NCI-H187 (cell line): Measurements from ENCODE around the gene PIN4.
"Not testable (repeated sequence)": the region's sequence is repeated elsewhere in the genome, so short reads cannot be mapped to it uniquely, and the experiment has no call there.

Experiments
- DNase-seq, 2 experiments: peaks; one replicate each; lab custom pipeline; 2025; lab: John Stamatoyannopoulos, UW

PIN4 gene

DNA sequence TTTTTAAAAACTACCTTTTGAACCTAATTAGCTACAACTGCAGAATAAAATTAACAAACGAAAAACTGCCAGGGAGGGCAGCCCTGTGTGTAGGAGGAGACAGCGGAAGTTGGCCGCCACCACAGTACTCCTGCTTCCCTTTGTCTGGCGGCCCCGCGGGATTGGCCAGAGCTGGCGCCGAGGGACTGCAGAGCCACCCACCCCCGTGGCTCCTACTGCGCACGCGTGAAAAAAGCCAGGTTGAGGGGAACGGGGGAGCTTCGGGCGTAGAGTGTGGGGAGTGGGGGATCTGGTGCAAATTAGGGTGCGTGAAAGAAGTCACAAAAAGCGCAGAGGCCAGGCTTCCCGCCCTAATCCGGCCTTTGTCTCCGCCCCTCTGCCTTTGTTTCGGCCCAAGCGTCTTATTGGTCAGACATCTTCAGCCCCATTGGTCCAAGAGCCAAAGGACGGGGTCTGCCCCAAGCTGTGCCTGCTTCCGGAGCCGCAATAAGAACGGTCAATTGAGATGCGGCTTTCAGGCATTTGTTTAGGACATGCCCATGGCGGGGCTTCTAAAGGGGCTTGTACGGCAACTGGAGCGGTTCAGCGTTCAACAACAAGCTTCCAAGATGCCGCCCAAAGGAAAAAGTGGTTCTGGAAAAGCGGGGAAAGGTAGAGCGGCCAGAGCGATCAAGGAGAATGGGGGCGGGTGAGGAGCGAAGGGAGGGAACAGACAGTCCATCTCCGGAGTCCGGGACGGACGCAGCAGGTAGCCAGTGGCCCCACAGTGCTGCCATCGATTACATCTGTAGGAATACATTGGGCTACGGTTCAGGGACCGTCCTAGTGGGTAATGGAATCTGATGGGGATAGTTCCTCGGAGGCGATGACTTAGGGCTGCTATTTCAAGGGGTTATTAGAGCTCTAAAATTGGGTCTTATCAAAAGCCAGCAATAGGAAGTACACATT, at the start of gene PIN4:
TSS of gene PIN4 (plus strand) at position 580 of the 948 bp plus-strand sequence. CDS start at position 609, 29 bp downstream.
- DNase-seq, result peak; percentile 88 to 95

DNA sequence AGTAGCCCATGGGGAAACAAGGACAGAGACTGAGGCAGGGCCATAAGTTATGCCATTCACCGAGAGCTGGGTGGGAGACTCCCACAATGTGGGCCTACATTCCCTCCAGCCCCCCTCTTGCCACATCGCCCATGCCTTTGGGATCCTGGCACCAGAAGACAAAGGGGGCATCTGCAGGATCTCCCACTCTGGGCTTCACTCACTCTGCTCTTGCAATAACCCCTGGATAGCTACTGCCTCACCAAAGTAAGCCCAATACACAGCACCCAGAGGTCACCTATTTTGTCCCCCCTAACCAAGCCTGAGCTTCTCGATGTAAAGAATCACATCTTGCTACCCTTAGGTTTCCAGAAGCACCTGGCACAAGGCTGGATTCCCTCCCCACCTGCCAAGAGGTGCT, 49.1 kb upstream of the PIN4 start:
- no peak for DNase-seq

DNA sequence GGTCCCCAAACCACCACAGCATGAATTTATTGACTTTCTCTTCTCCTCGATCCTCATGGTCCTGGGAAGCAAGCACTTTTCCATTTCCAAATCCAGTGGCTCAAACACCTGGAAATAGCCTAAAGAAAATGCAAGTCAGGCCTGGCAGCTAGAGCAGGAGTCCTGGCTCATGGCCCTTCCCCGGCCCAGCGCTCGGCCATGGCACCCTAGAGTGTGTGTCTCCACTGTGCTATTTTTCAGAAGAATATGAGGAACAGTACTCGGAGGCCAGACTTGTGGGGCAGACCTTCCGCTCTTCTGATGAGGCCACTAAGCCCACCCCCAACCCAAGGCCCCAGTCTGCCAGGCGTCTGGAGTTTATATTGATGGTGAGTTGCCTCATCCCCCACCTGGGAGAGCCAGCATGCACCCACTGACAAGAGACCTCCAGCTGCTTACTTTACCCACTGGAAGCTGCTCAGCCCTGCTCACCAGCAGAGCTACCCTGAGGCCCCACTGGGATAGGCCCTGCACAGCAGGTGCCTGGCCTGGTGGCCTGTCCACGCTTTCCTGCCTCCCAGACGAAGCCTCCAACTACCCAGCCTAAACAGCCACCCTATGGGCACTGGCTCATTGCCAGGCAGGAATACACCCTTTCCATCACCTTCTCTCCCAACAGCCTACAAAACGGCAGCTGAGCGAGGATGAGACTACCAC, 47.6 kb upstream of the PIN4 start:
- DNase-seq, result no peak

DNA sequence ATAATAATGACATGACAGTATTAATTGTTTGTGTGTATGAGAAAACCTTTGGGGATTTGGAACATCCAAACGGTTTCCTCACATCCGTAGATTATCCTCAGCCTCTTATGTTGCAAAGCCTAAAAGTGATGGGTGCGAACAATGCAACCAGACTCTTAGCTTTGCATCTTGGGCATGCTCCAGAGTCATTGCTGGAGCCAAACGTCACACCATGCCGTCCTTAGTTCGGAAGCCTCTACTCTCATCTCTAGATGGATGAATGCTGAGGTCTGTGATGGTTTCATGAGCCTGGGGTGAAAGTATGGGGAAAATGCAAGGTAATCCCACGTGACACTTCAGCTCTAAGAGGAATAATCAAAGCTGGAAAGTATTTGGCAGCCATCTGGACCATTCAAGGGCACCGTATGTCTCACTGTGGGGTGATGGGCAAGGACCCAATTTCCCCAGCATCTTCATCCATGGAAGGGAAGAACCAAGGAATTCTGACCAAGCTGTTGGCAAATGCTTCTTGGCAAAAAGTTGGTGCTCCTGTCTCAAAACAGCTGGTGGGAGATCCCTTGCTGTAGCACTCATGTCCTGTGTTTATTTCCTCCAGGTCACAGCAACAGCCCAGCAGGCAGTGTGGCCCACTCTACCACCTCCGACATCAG, 43.6 kb upstream of the PIN4 start:
- DNase-seq, result no peak

DNA sequence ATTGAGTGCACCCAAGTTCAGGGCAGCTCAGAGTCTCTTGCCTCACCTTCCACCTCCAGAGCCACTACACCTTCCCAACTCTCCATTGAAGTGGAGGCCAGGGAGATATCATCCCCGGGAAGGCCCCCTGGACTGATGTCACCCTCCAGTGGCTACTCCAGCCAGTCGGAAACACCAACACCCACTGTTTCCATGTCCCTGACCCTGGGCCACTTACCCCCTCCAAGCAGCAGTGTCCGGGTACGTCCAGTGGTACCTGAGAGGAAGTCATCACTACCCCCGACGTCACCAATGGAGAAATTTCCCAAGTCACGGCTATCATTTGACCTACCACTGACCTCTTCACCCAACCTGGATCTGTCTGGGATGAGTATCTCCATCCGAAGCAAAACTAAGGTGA, 42.0 kb upstream of the PIN4 start:
- no peak for DNase-seq

DNA sequence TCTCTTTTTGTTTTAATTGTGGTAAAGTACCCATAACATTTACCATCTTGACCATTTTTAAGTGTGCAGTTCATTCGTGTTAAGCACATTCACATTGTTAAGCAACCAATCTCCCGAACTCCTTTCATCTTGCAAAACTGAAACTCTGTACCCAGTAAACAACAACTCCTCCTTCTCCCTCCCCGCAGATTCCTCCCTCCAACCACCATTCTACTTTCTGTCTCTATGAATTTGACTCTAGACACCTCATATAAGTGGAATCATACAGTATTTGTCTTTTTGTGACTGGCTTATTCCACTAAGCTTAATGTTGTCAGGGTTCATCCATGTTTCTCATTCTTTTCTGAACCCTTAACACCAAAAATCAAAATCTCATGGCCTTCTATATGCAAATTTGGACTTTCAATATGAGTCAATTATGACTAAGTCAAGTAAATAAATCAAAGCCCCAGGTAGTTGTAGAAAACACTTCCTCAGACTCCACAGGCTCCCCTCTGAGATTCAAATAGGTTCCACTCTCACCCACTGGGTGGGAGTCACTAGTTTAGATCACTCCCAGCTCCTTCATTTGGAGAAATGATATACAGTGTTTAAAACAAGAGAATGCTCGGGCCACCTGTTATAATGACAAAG, 40.1 kb upstream of the PIN4 start:
- DNase-seq, result no peak

DNA sequence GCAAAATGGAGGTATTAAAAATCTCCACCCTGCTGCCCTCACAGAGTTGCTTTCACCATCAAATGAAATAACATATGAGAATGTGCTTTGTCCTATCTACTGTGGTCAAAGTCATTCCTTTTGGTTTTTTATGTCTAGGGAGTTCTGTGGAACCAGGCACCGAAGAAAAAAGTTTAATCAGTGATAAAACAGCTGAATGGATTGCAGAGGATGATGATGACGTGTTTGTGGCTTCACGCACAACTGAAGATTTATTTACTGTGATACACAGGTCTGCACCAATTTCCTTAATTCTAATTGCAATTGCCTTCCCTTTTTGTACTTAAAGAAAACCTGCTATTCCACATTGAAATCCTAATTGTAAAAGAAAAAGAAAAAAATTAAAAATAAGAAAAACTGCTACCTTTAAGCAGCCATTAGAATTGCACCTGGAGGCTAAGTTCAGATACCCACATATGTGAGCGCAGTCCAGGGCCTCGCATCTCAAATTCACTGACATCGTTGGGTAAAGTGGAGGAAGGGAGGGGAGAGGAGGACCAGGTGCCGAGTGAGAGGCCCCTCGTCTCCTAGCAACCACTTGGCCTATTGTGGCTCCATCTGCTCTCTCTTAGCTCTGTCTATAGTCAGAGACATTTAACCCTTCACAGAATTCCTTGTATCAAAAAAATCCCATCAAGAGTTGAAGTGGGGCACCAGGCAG, 39.3 kb upstream of the PIN4 start:
- DNase-seq, result peak; percentile 73 to 78

DNA sequence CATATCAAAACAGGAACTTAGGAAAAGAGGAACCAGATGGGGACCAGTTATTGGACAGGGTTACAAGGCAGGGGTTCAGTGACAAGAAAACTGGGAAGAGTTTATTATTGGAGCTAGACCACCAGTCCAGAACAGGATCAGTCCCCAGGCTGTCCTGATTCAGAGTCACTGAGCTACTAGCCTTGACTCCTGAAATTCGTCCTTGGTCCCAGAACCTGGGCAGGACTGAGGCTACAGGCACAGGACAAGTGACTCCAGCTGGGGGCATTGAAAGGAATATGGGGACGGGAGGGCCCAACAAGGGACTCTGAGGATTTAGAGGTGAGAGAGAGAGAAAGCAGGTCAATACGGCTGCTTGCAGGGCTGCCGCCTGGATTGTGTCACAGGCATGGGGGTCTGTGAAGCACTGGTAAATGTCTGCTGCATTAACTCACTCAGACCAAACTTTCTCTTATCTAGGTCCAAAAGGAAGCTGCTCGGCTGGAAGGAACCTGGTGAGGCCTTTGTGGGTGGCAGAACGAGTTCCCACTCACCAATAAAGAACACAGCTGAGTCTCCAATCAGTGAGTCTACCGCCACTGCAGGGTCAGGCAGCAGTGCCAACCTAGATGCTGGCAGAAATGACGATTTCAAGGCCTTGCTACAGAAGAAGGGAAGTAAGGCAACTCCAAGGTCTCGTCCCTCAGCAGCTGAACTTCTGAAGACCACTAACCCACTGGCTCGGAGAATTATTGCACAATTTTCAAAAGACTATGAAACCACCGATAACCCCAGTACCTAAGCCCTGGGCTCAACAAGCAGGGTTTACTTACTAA, 38.6 kb upstream of the PIN4 start:
- DNase-seq, result no peak

DNA sequence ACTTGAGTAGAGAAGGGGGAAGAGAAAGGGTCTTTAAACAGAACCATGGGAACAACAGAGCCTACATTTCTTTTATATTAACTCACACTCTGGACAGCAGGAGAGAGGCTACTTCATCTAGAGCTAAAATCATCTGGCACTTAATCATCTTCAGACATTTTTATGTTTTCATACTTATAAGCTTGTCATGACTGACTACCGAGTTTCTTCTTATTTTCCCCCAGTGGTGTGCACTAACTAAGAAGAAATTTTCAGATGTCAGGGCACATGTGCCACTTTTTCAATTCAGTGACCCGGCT, 38.0 kb upstream of the PIN4 start:
- DNase-seq, result no peak

DNA sequence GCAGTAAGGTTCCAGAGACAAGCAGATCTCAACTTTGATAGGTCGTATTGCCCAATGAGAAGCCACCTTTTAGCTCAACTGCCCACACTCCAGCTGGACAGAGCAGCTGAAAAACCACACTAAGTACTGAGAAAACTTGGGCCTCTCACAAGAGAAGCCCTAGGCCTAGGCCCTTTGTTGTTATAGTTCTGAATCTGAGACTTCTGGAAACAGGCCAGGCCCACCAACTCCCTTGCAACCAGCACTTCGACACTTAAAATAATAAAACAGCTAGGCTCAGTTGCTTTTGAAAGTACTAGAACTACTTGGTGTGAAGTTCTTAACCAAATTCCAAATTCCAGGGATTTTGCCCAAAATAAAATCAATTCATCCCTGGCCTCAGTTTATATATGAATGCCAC, 36.4 kb upstream of the PIN4 start:
- no peak for DNase-seq

DNA sequence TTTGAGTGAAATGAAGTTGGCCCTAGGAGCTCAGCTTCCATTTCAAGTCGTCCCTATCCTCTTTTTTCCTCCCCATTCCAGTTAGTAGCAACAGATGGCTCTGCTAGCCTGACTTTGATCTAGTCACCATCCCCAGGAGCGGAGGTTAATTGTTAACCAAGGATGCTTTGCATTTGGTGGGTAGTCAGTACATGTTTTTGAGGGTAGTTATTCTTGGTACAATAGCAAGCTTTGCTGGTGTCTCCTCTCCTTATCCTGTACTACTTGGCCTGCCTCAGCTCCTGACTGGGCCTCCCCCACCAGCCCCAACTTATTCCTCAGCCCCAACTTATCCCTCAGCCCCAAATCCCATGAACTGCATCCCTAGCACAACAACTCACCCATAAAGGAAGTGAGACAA, 35.0 kb upstream of the PIN4 start:
- DNase-seq, result no peak

DNA sequence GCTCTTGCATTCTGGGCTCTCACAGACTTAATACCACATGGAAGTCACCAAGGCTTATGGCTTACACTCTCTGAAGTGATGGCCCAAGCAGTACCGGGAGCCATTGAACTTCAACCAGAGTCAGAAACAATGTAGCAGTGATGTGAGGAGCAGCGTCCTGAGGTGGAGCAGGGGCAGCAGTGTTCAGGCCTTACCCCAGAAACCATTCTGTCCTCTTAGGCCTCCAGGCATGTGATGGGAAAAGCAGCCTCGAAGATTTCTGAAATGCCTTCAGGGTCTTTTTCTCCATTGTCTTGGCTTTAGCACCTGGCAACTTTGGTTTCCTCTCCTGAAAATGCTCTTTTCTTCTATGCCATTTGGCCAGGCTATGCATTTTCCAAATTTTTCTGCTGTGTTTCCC, 22.8 kb upstream of the PIN4 start:
- DNase-seq, result no peak

DNA sequence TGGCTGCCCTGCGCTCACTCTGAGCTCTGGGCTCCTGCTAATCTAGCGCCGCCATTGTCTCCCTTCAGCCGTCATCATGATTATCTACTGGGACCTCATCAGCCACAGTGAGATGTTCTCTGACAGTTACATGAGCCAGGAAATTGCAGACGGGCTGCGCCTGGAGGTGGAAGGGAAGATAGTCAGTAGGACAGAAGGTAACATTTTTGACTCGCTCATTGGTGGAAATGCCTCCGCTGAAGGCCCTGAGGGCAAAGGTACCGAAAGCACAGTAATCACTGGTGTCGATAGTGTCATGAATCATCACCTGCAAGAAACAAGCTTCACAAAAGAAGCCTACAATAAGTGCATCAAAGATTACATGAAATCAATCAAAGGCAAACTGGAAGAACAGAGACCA, 21.8 kb upstream of the PIN4 start:
- DNase-seq, result no peak

DNA sequence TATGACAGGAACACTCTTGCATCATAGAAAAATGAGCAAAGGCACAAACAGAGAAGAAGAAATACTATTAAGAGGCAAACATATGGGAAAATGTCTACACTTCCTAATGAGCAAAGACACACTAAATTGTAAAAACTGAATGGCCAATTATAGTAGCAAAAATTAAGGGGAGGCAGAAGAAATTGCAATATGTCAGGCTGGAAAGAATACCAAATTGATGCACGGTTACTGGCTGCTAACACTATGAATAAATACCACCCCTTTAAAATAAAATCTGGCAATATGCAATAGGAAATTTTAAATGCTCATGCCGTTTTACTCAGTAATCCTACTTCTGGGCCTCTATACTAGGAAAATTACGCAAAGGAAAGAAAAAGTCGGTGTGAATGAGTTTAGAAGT, 16.0 kb upstream of the PIN4 start:
- DNase-seq, result no peak

DNA sequence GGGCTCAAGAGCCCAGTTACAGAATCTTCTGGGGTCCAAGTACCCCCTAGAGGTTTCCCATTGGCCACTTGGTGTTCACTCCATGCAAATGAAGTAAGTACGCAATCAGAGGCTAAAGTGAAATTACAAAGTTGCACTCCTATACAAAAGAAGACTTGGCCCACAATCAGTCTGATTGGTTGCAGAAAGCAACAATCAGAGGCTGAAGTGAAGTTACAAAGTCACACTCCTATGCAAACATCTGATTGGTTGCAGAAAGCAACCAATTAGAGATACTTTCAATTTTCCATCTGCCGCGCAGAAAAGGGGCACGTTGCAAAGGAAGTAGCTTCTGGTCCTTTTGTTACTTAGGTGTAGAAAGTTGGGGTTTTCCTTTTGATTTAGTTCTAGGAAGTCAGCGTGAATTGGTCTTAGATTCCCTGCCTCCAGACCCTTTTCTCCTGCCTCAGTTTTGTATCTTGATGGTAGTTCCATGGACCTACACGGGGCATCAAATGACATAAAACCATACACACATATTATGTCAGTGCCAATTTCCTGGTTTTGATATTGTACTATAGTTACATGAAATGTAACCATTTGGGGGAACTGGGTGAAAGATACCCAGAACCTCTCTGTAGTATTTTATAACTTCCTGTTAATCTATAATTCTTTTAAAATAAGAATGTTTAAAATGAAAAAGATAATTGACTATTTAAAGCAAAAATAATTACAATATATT, 12.4 kb upstream of the PIN4 start:
- DNase-seq, result no peak

DNA sequence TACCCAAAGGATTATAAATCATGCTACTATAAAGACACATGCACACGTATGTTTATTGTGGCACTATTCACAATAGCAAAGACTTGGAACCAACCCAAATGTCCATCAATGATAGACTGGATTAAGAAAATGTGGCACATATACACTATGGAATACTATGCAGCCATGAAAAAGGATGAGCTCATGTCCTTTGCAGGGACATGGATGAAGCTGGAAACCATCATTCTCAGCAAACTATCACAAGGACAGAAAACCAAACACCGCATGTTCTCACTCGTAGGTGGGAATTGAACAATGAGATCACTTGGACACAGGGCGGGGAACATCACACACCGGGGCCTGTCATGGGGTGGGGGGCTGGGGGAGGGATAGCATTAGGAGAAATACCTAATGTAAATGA, 5.3 kb upstream of the PIN4 start:
- DNase-seq, result not testable (repeated sequence)

DNA sequence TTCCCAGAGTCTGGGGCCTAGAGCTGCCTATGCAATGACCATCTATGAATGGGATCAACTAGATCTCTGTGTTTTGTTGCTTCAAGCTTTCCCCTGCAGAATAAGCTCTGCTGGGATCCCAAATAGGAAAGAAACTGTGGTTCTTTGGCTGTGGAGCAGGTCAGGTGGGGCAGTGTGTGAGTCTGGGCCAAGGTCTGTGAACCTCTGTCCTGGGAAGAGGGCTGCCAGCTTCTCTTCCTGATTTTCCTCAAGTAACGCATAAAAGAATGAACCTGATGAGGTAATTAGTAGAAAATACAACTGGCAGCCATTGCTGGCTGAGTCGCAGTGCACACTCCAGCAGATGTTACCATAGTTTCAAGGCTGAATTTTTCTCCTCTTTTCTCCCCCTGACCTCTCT, 4.6 kb upstream of the PIN4 start:
- DNase-seq, result no peak

DNA sequence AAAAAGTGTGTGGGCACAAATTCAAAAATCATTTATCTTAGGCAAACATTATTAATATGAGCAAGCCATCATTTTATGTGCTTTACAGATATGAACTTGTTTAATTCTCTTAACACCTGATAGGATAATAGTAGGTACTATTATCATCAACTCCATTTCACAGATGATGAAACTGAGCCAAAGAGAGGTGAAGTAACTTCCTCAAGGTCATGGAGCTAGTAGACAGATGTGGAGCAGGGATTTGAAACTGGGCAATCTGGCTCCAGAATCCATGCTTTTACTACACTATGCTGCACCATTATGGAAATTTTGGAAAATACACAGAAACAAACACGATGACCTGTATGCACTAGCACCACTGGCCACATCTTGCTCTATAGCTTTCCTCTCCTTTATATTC, 1.0 kb upstream of the PIN4 start:
- DNase-seq, result no peak

DNA sequence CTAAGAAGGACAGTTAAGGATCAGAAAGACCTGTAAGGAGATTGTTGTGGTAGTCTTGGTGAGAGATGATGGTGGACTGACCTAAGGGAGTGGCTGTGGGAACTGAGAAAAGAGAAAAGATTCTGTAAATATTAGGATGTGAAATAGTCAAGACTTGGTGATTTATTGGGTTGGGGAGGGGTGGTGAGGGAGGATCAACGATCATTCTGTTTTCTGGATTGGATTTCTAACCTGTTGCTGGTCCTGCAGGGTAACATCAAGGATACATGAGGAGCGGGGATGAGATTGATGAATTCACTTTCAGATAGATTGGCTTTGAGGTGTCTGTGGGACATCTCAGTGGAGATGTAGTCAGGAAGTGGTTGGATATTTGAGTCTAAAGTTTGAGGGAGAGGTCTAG, 1.4 kb downstream of the PIN4 start:
- DNase-seq, result no peak

DNA sequence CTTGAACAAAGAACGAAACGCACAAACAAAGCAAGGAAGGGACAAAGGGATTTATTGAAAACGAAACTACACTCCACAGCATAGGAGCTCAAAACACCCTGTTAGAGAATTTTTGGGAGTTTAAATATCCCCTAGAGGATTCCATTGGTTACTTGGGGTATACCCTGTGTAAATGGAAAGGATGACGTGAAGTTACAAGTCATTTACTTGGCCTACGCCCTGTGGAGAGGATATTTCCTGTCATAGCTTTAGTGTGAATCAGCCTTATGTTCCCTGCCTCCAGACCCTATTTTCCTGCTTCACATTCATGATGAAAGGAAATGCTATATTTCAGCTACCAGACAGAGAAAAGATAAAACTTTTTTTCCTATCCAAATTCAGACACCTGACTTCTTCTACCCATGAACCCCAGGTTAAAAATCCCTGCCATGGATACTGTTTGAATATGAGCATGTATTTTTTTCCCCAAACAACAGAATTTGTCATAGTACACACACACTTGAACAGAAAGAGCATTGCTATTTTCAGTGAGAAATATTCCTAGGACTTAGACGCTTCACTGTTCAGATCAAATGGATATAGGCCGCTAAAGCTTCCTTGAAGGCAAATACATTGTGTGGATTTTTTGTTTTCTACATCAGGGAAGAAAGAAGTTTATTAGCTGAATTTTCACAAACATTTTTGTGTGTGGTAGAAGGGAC, 20.4 kb downstream of the PIN4 start:
- DNase-seq, result no peak
